NCI-H345 treated with DMSO at 0.1 percent for 48 hours (cell line): ENCODE measurements around the gene APOH.

Source experiments
- DNase-seq: peaks from one replicate; lab custom pipeline; 2025; ENCODE audit not compliant: unreplicated experiment; lab: John Stamatoyannopoulos, UW

APOH gene

GRCh38 chr17:66198242-66198641 is 31.0 kb downstream of the APOH start:
- DNase-seq, result no peak

GRCh38 chr17:66192378-66192687 is 36.9 kb downstream of the APOH start:
- DNase-seq, result no peak

GRCh38 chr17:66191593-66192377 is 37.4 kb downstream of the APOH start, which contains the start of gene CEP112:
CEP112 (minus strand) TSS chr17:66192133.
- DNase-seq, result peak; percentile 53

- DNase-seq, result no peak
Observed at GRCh38 chr17:66190738-66191592, 38.2 kb downstream of the APOH start.

GRCh38 chr17:66187718-66188117 is 41.5 kb downstream of the APOH start:
- DNase-seq, result no peak

GRCh38 chr17:66185862-66186261 is 43.4 kb downstream of the APOH start:
- DNase-seq, result peak; percentile 28

GRCh38 chr17:66184392-66184791 is 44.8 kb downstream of the APOH start:
- no peak for DNase-seq

DNA sequence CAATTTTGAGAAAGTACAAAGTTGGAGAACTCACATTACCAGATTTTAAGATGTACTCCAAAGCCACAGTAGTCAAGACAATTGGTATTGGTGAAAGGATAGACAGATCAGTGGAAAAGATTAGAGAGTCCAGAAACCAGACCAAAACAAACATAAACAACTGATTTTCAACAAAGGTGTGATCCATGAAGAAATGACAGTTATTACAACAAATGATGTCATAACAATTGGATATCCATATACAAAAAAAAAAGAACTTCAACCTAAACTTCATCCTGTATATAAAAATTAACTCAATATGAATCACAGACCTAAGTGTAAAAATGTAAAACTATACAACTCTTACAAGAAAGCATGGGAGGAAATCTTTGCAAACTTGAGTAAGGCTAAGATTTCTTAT is 45.7 kb downstream of the APOH start:
- DNase-seq, result no peak

- DNase-seq, result no peak
Observed at GRCh38 chr17:66178642-66179041, 50.6 kb downstream of the APOH start.

GRCh38 chr17:66177048-66177447 is 52.2 kb downstream of the APOH start:
- DNase-seq, result peak; percentile 89

GRCh38 chr17:66175892-66176291 is 53.3 kb downstream of the APOH start:
- DNase-seq, result no peak

DNA sequence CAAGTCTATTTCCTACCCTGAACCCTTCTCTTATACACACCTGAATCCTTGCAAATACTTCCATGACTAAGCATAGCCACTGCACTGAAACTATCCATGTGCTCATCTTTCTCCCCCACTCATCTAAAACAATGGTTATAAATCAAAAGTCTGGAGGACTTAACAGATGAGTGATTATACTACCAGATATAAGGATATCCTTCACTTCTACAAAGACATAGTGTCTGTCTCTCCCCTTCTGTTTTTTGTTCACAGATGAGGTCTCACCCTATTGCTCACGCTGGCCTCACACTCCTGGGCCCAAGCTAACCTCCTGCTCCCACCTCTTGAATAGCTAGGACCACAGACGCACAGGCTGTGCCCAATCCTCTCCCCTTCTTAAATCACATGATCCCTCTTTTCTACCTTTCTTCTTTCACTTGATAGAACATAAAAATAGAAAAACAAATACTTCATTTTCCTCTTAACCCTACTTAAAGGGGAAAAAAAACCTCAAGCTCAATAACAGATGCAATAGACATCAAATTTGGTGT is 56.5 kb downstream of the APOH start:
- no peak for DNase-seq

- DNase-seq, result no peak
Observed at GRCh38 chr17:66172144-66172543, 57.1 kb downstream of the APOH start.

GRCh38 chr17:66171692-66172091 is 57.5 kb downstream of the APOH start:
- DNase-seq, result no peak

- DNase-seq, result no peak
Observed at GRCh38 chr17:66171172-66171571, 58.0 kb downstream of the APOH start.

DNA sequence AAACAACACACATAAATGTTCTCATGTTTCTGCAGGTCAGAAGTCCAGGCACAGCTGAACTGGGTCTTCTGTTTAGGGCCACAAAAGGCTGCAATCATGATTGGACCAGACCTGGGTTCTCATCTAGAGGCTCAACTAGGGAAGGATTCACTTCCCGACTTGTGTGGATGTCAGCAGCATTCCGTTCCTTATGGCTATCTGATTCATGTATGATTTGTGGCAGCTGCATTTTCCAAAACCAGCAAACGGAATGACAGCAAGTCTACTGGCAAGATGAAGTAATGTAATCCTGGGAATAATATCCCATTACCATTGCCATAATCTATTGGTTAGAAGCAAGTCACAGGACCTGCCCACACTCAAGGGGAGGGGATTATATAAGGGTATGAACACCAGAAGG is 59.4 kb downstream of the APOH start:
- DNase-seq, result no peak

GRCh38 chr17:66167189-66167815 is 61.9 kb downstream of the APOH start:
- no peak for DNase-seq

DNA sequence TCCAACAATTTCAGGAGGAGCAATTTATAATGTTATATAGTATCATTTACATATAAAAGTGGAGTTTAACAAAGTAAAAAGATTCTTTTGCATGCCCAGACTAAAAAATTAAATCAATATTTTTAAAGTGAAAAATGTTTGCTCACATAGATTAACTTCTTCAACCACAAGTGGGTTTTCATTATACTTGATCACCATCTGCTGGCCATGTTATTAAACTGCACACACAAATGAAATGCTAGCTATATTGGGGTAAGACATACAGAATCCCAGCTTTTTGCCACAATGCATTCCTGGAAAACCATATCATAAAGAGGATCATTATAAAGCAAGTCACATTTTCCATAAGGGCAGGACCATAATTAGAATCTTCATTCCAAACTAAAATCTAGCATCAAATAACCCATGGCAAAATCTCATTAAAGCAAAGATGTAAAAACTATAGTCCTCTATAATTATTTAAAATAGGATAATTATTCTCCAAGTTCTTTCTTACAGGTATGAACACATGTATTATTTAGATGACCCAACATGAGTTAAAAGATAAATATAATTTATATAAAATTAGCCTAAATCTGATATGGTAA is 63.6 kb downstream of the APOH start:
- peak; percentile 22 for DNase-seq
